ENCODE measurements around the gene CMTM4. TPM values are rescaled to one million over a fixed set of nuclear protein-coding genes. Genes with fewer than 3 reads are reported as not detected.

Gene CMTM4
- total and polyA plus RNA-seq, 2 experiments from 2014 or later = 3.5 to 21.1 TPM

DNA sequence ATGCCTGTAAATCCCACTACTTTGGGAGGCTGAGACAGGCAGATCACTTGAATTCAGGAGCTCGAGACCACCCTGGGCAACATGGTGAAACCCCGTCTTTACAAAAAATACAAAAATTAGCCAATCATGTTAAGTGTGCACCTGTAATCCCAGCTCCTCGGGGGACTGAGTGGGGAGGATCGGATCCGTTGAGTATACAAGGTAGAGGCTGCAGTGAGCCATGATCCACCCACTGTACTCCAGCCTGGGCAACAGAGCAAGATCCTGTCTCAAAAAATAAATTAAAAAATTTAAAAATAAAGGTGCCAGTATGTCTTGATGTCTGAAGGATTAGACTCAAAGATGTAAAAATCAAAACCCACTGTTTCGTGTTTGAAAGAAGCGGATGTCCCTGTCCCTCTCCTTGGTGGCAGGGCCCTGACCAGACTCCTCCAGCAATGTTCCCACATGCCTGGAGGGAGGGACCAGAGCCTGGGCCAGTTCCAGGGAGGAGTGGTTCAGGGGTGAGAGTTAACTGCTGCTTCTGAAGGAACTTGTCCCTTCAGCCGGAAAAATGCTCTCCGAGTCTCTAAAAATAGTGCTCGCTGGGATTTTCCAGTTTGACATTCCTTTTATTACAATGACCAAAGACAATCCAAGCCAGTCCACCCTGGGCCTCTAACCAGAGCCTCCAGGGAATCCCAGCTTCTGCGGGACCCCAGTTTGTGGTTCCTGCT, 9.4 kb upstream of the CMTM4 start:
- H3K4me2 ChIP-seq (ENCODE audit: unreplicated experiment) = no peak overlapping the region

DNA sequence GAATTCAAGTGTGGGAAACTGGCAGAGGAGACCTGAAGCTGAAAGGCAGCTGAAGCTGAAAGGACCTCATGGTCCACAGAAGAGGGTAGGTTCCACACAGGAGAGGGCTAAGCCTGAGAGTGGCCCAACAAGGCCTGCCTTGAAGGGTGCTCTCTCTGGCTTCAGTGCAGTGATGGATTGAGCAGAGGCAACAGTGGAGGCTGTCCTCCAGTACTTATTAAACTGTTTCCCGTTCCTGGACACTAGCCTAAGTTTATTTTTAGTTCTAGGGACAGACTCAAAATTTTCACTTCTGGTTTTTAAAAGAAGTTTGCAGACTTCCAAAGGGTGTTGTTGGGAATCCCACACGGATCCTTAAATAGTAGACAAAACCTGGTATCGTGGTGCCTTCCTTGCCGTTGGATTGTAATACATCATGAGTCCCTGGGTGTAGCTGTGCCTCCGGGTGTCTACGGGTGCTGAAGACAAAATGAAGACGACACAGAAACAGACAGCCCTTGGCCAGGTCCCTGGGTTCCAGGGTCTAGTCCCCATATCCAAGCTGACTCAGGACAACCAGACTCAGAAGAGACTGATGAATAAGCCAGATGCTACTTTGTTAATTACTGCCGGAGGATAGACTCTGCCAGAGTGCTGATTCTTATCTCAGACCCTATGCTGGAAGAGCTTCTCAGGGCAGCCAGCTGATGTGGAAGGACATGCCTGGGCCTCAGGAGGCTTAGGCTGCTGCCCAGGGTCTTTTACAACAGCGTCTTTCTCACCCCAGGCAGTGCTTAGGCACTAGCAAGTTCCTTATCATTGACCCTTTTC, 7.1 kb upstream of the CMTM4 start:
- peak overlapping the region; percentile 53 for H2AFZ ChIP-seq
- peak; percentile 65 for DNase-seq
- no peaks in the 10 kb centered on the region for H3K79me2 ChIP-seq (ENCODE audit: insufficient read depth)

More for the DNA sequence above, 9.4 kb upstream of the CMTM4 start:
- Histone ChIP-seq H3K9ac (no peak overlapping the region), H3K27ac (no peak overlapping the region), H3F3A (ENCODE audit: insufficient read depth) (0 out of 2 replicates have a peak, but pooled peaks cover 7% of the 10 kb centered on the region), H3K36me3 (ENCODE audit: low read depth) (no peaks in the 10 kb centered on the region), H2AFZ (no peak overlapping the region), H3K9me3 (ENCODE audit: low read depth) (no peaks in the 10 kb centered on the region), H3K4me3 (no peak overlapping the region), H3K79me2 (ENCODE audit: insufficient read depth) (no peaks in the 10 kb centered on the region), H3K4me1 (ENCODE audit: insufficient read depth) (0 out of 2 replicates have a peak, but pooled peaks cover 5% of the 10 kb centered on the region), H4K20me1 (ENCODE audit: insufficient read depth) (no peaks in the 10 kb centered on the region), H3K9me2 (ENCODE audit: insufficient read depth) (no peaks in the 10 kb centered on the region), H3K27me3 (replicated peaks; ENCODE audit: insufficient read depth) (no peaks in the 10 kb centered on the region)
- TF ChIP-seq EZH2 (IDR thresholded peaks at IDR 0.05; ENCODE audit: insufficient read depth, poor library complexity, severe bottlenecking) (no peak), EZH2phosphoT487 (IDR thresholded peaks at IDR 0.05; ENCODE audit: insufficient read depth, low read depth) (no peak)
- in situ Hi-C loops (cut with MboI) = loop anchor here (10.0 kb wide), 1 partner anchor 91 kb away; no protein-coding TSS in a partner anchor
- no peak for DNase-seq
- WGBS, 2 experiments (ENCODE audit: low coverage in 1 of 2, low lambda C conversion rate in 2 of 2, missing lambda C conversion rate in 2 of 2) = 79 to 80% methylated on average over 11 of the region's 11 CpGs

DNA sequence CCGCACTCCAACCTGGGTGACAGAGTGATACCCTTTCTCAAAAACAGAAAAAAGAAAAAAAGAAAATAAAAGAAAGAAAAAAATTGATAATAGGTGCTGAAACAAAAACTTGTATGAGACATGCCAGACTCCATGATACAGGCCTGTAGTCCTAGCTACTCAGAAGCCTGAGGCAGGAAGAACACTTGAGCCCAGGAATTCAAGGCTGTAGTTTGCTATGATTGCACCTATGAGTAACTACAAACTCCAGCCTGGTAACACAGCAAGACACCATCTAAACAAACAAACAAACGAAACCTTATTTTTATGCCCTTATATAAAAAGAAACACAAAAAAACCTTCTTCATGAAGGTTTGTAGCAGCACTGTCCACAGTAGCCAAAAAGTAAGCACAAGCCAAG, 5.0 kb upstream of the CMTM4 start:
- H3K27me3 ChIP-seq (replicated peaks; ENCODE audit: insufficient read depth) = no peaks in the 10 kb centered on the region
- H2AFZ ChIP-seq = no peak overlapping the region
- H3F3A ChIP-seq (ENCODE audit: insufficient read depth) = 0 out of 2 replicates have a peak, but pooled peaks cover 7% of the 10 kb centered on the region
- no peaks in the 10 kb centered on the region for H3K9me2 ChIP-seq (ENCODE audit: insufficient read depth)
- no peak for TF ChIP-seq EZH2 (IDR thresholded peaks at IDR 0.05; ENCODE audit: insufficient read depth, poor library complexity, severe bottlenecking)
- TF ChIP-seq EZH2phosphoT487 (IDR thresholded peaks at IDR 0.05; ENCODE audit: insufficient read depth, low read depth) = no peak
- in situ Hi-C loops (cut with MboI) = loop anchor here (10.0 kb wide), 1 partner anchor 87 kb away; no protein-coding TSS in a partner anchor
- H3K27ac ChIP-seq = no peak overlapping the region
- peak; percentile 16 for DNase-seq
- H3K36me3 ChIP-seq (ENCODE audit: low read depth) = no peaks in the 10 kb centered on the region
- H3K4me1 ChIP-seq (ENCODE audit: insufficient read depth) = 0 out of 2 replicates have a peak, but pooled peaks cover 5% of the 10 kb centered on the region
- 87 to 98% methylated on average over 2 of the region's 2 CpGs for WGBS, 2 experiments (ENCODE audit: low coverage in 1 of 2, low lambda C conversion rate in 2 of 2, missing lambda C conversion rate in 2 of 2)
- no peaks in the 10 kb centered on the region for H3K79me2 ChIP-seq (ENCODE audit: insufficient read depth)
- H3K9me3 ChIP-seq (ENCODE audit: low read depth) = no peaks in the 10 kb centered on the region
- no peak overlapping the region for H3K4me2 ChIP-seq (ENCODE audit: unreplicated experiment)
- H3K9ac ChIP-seq = no peak overlapping the region
- H3K4me3 ChIP-seq = no peak overlapping the region
- H4K20me1 ChIP-seq (ENCODE audit: insufficient read depth) = no peaks in the 10 kb centered on the region

More for the DNA sequence above, 7.1 kb upstream of the CMTM4 start:
- 13 to 17% methylated on average over 9 of the region's 9 CpGs for WGBS, 2 experiments (ENCODE audit: low coverage in 1 of 2, low lambda C conversion rate in 2 of 2, missing lambda C conversion rate in 2 of 2)
- Histone ChIP-seq H3K27ac (no peak overlapping the region), H3K4me1 (ENCODE audit: insufficient read depth) (0 out of 2 replicates have a peak, but pooled peaks cover 5% of the 10 kb centered on the region), H3K4me3 (no peak overlapping the region), H3F3A (ENCODE audit: insufficient read depth) (0 out of 2 replicates have a peak, but pooled peaks cover 7% of the 10 kb centered on the region), H3K4me2 (ENCODE audit: unreplicated experiment) (peak overlapping the region; percentile 20), H3K9ac (no peak overlapping the region), H4K20me1 (ENCODE audit: insufficient read depth) (no peaks in the 10 kb centered on the region), H3K9me3 (ENCODE audit: low read depth) (no peaks in the 10 kb centered on the region), H3K9me2 (ENCODE audit: insufficient read depth) (no peaks in the 10 kb centered on the region), H3K36me3 (ENCODE audit: low read depth) (no peaks in the 10 kb centered on the region), H3K27me3 (replicated peaks; ENCODE audit: insufficient read depth) (no peaks in the 10 kb centered on the region)
- TF ChIP-seq EZH2phosphoT487 (IDR thresholded peaks at IDR 0.05; ENCODE audit: insufficient read depth, low read depth) (no peak), EZH2 (IDR thresholded peaks at IDR 0.05; ENCODE audit: insufficient read depth, poor library complexity, severe bottlenecking) (no peak)
- in situ Hi-C loops (cut with MboI) = loop anchor here (10.0 kb wide), 1 partner anchor 89 kb away; no protein-coding TSS in a partner anchor

GRCh38 chr16:66701026-66701425, 4.5 kb upstream of the CMTM4 start:
- no peak for DNase-seq
- Histone ChIP-seq H3F3A (ENCODE audit: insufficient read depth) (0 out of 2 replicates have a peak, but pooled peaks cover 7% of the 10 kb centered on the region), H3K27me3 (replicated peaks; ENCODE audit: insufficient read depth) (no peaks in the 10 kb centered on the region), H3K4me3 (no peak overlapping the region), H3K9me2 (ENCODE audit: insufficient read depth) (no peaks in the 10 kb centered on the region), H3K4me1 (ENCODE audit: insufficient read depth) (peaks cover 7% of the 10 kb centered on the region; the same call in 1 of the 2 replicates), H3K4me2 (ENCODE audit: unreplicated experiment) (no peak overlapping the region), H3K27ac (no peak overlapping the region), H3K79me2 (ENCODE audit: insufficient read depth) (peaks cover under 1% of the 10 kb centered on the region), H4K20me1 (ENCODE audit: insufficient read depth) (no peaks in the 10 kb centered on the region), H3K9ac (no peak overlapping the region), H3K36me3 (ENCODE audit: low read depth) (no peaks in the 10 kb centered on the region), H3K9me3 (ENCODE audit: low read depth) (no peaks in the 10 kb centered on the region), H2AFZ (no peak overlapping the region)
- TF ChIP-seq EZH2phosphoT487 (IDR thresholded peaks at IDR 0.05; ENCODE audit: insufficient read depth, low read depth) = no peak
- TF ChIP-seq EZH2 (IDR thresholded peaks at IDR 0.05; ENCODE audit: insufficient read depth, poor library complexity, severe bottlenecking) = no peak
- WGBS, 2 experiments (ENCODE audit: low coverage in 1 of 2, low lambda C conversion rate in 2 of 2, missing lambda C conversion rate in 2 of 2) = 90 to 94% methylated on average over 2 of the region's 2 CpGs
- in situ Hi-C loops (cut with MboI) = loop anchor here (10.0 kb wide), 1 partner anchor 86 kb away; no protein-coding TSS in a partner anchor
